ENCODE measurements around the gene CLK4.

CLK4 gene

DNA sequence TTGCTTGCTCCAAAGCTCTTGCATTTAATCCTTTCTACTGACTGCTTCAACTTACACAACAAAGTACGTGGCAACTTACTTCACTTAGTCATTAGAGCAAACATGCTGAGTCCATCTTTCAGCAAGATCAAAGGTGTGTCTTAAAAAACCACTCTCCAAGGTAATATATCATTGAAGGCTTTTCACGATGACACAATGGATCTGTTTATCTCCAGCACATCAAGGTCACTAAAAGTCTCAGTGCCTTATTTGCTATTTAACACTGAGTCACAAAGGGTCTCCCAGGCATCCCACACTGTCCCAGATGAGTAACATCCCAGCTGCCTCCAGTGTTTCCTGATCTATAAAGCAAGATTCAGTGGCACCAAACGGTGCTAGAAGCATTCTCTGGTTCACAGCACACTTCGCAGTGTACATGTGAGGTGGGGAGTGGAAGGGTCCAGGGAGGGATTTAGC is 3.7 kb upstream of the CLK4 start:
- Histone ChIP-seq H3K36me3 (ENCODE audit: control insufficient read depth, insufficient read depth, low read length) (no peaks in the 10 kb centered on the region), H3K4me1 (no peaks in the 10 kb centered on the region), H3K9ac (no peak overlapping the region), H3K27me3 (ENCODE audit: control insufficient read depth, insufficient read depth, low read length) (no peaks in the 10 kb centered on the region), H3K4me2 (ENCODE audit: low read length) (no peak overlapping the region), H2AFZ (peak overlapping the region; percentile 38), H3K27ac (no peak overlapping the region), H3K79me2 (no peaks in the 10 kb centered on the region), H3K4me3 (ENCODE audit: low read depth, low read length) (no peak overlapping the region), H3K9me3 (ENCODE audit: control insufficient read depth, low read length) (no peaks in the 10 kb centered on the region)
- TF ChIP-seq, protein P1, sequence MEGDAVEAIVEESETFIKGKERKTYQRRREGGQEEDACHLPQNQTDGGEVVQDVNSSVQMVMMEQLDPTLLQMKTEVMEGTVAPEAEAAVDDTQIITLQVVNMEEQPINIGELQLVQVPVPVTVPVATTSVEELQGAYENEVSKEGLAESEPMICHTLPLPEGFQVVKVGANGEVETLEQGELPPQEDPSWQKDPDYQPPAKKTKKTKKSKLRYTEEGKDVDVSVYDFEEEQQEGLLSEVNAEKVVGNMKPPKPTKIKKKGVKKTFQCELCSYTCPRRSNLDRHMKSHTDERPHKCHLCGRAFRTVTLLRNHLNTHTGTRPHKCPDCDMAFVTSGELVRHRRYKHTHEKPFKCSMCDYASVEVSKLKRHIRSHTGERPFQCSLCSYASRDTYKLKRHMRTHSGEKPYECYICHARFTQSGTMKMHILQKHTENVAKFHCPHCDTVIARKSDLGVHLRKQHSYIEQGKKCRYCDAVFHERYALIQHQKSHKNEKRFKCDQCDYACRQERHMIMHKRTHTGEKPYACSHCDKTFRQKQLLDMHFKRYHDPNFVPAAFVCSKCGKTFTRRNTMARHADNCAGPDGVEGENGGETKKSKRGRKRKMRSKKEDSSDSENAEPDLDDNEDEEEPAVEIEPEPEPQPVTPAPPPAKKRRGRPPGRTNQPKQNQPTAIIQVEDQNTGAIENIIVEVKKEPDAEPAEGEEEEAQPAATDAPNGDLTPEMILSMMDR (IDR thresholded peaks at IDR 0.05), result no peak

DNA sequence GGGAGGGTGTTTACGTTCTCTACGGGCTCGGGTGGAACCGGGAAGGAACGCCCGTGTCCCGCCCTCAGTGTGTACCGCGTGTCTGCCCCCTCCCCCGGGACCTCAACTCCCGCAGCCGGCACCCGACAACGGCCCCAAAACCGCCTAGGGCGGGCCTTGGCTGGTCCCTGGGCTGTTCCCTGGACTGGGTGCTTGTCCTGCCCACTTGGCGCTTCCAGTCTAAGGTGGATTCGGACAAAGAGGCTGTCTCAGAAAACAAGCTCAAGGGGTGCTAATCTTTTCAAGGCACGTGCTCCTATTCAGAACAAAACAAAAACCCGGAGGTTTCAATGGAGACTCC is 379 bp upstream of the CLK4 start:
- peak overlapping the region; percentile 91 for H2AFZ ChIP-seq

DNA sequence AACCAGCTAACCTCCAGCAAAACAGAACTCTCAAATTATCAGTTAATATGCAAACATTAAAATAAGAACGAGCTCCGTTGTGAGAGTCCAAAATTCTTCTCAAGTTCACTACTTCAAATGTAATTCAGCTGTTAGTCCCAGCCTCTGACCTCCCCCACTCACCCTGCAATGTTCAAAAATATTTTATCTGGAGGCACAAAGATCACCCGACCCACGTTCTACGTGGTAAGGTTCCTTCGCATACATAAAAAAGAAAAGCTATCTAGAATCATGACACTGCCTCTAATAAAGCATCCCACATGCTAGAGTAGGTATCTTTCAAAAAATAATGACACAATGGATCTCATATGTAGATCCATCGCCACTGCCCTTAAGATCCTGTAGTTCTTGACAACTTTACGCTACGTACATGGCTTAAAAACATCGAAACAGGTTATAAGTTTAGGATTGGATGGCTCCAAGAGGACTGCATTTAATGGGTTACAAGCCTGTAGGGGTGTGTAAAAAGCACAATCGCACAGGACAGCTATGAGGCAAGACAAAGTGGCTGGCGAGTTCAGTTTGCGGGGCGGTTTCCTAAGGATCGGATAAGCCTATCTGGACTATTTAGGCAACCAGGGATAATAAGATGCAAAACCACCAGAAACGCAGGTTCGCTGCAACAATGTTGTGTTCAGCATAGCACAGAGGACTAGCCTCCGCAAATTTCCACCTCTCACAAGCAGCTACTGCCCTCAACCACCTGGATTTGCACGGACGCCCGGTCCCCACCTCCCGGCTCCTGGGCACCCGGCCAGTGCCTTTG is 969 bp downstream of the CLK4 start:
- Histone ChIP-seq H3K9me3 (ENCODE audit: control insufficient read depth, low read length) (no peaks in the 10 kb centered on the region), H3K27ac (peak overlapping the region; percentile 97), H3K4me1 (peaks cover 14% of the 10 kb centered on the region), H3K79me2 (peaks cover 15% of the 10 kb centered on the region), H3K4me3 (ENCODE audit: low read depth, low read length) (peak overlapping the region; percentile 79), H3K9ac (peak overlapping the region; percentile 97), H3K4me2 (ENCODE audit: low read length) (peak overlapping the region; percentile 57), H2AFZ (peak overlapping the region; percentile 99), H3K27me3 (ENCODE audit: control insufficient read depth, insufficient read depth, low read length) (no peaks in the 10 kb centered on the region), H3K36me3 (ENCODE audit: control insufficient read depth, insufficient read depth, low read length) (no peaks in the 10 kb centered on the region)
- TF ChIP-seq, protein P1 (IDR thresholded peaks at IDR 0.05), result no peak

More for the DNA sequence above, 379 bp upstream of the CLK4 start:
- H3K27ac ChIP-seq, result peak overlapping the region; percentile 65
- peak overlapping the region; percentile 72 for H3K4me2 ChIP-seq (ENCODE audit: low read length)
- no peaks in the 10 kb centered on the region for H3K9me3 ChIP-seq (ENCODE audit: control insufficient read depth, low read length)
- no peak overlapping the region for H3K9ac ChIP-seq
- peak overlapping the region; percentile 55 for H3K4me3 ChIP-seq (ENCODE audit: low read depth, low read length)
- peaks cover 11% of the 10 kb centered on the region for H3K79me2 ChIP-seq
- no peaks in the 10 kb centered on the region for H3K27me3 ChIP-seq (ENCODE audit: control insufficient read depth, insufficient read depth, low read length)
- TF ChIP-seq, protein P1 (IDR thresholded peaks at IDR 0.05), result no peak
- no peaks in the 10 kb centered on the region for H3K36me3 ChIP-seq (ENCODE audit: control insufficient read depth, insufficient read depth, low read length)
- H3K4me1 ChIP-seq, result peaks cover 14% of the 10 kb centered on the region

DNA sequence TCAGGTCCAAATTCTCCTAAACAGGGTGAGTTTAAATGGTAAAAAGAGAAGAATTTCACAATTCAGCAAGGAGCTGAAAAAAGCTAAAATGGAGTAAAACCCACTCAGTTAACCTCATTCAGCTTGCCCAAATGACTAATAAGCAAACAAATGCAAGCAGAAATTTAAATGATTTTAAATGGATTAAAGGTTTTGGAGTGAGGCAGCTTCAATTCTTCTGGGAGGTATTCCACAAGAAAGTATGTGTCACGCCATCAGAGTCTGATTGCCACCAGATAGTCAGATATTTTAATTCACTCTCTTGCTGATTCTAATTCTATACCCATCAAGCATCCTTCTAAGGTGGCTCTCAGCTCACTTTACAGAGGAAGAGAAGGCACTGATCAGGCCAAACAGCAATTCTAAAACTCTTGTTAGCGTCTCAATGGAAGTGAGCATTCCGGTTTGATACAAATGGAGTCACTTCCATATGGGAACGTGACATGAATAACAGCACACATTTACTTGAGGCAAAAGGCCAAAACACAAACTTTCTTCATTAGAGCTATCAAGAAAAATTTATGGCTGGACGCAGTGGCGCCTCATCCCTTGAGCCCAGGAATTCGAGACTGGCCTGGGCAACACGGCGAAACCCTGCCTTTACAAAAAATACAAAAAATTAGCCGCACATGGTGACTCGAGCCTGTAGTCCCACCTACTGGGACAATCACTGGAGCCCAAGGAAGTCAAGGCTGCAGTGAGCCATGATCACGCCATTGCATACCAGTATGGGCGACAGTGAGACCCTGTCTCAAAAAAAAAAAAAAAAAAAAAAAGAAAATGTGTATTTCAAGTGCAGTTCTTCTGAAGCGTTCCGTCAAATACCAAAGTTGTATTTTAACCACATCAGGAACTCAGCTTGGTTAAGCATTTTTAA is 2.0 kb downstream of the CLK4 start:
- H3K9me3 ChIP-seq (ENCODE audit: control insufficient read depth, low read length), result no peaks in the 10 kb centered on the region
- H3K4me1 ChIP-seq, result peaks cover 14% of the 10 kb centered on the region
- H2AFZ ChIP-seq, result no peak overlapping the region
- H3K4me3 ChIP-seq (ENCODE audit: low read depth, low read length), result peak overlapping the region; percentile 79
- H3K79me2 ChIP-seq, result peaks cover 19% of the 10 kb centered on the region
- TF ChIP-seq, protein P1 (IDR thresholded peaks at IDR 0.05), result no peak
- no peaks in the 10 kb centered on the region for H3K27me3 ChIP-seq (ENCODE audit: control insufficient read depth, insufficient read depth, low read length)
- H3K36me3 ChIP-seq (ENCODE audit: control insufficient read depth, insufficient read depth, low read length), result no peaks in the 10 kb centered on the region
- peak overlapping the region; percentile 57 for H3K4me2 ChIP-seq (ENCODE audit: low read length)
- no peak overlapping the region for H3K27ac ChIP-seq
- H3K9ac ChIP-seq, result no peak overlapping the region

Data from parathyroid adenoma (tissue), 2 donors.